ENCODE data around the gene SVOPL.

- no peak for TF ChIP-seq POLR2A (IDR thresholded peaks at IDR 0.05)
- TF ChIP-seq, protein P1, sequence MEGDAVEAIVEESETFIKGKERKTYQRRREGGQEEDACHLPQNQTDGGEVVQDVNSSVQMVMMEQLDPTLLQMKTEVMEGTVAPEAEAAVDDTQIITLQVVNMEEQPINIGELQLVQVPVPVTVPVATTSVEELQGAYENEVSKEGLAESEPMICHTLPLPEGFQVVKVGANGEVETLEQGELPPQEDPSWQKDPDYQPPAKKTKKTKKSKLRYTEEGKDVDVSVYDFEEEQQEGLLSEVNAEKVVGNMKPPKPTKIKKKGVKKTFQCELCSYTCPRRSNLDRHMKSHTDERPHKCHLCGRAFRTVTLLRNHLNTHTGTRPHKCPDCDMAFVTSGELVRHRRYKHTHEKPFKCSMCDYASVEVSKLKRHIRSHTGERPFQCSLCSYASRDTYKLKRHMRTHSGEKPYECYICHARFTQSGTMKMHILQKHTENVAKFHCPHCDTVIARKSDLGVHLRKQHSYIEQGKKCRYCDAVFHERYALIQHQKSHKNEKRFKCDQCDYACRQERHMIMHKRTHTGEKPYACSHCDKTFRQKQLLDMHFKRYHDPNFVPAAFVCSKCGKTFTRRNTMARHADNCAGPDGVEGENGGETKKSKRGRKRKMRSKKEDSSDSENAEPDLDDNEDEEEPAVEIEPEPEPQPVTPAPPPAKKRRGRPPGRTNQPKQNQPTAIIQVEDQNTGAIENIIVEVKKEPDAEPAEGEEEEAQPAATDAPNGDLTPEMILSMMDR (IDR thresholded peaks at IDR 0.05), result no peak
These were observed 112.2 kb downstream of the SVOPL start for GRCh38 chr7:138588986-138589385.

All from transverse colon (tissue), 3 donors.